ENCODE measurements around the gene TMEM176B.

GRCh38 chr7:150799741-150800580, at the start of gene TMEM176B:
- TF ChIP-seq CTCF (IDR thresholded peaks at IDR 0.05), result no peak
- no peak for TF ChIP-seq POLR2A (IDR thresholded peaks at IDR 0.05)
